Rectal smooth muscle tissue (tissue), 1 donor: ENCODE measurements around the gene BICDL2.

Experiments
- H3K27ac ChIP-seq: one replicate; pipeline ENCODE4 v1.7.0; 2013; ENCODE audit warnings: low read depth, low read length, inconsistent platforms
- H3K27me3 ChIP-seq: one replicate; pipeline ENCODE4 v1.7.0; 2013; ENCODE audit warnings: low read length; ENCODE audit not compliant: control insufficient read depth, insufficient read depth
- H3K36me3 ChIP-seq: one replicate; pipeline ENCODE4 v1.7.0; 2013; ENCODE audit warnings: low read length; ENCODE audit not compliant: control insufficient read depth, insufficient read depth
- H3K4me1 ChIP-seq: one replicate; pipeline ENCODE4 v1.7.0; 2013; ENCODE audit warnings: low read length; ENCODE audit not compliant: control insufficient read depth, insufficient read depth
- H3K4me3 ChIP-seq: one replicate; pipeline ENCODE4 v1.7.0; 2013; ENCODE audit warnings: low read length
- H3K9ac ChIP-seq: one replicate; pipeline ENCODE4 v1.7.0; 2013; ENCODE audit warnings: low read length

The BICDL2 gene

GRCh38 chr16:3051494-3051893 is 14.8 kb upstream of the BICDL2 start:
- Histone ChIP-seq H3K27ac (no peak overlapping the region), H3K36me3 (peaks cover 3% of the 10 kb centered on the region), H3K4me3 (no peak overlapping the region), H3K27me3 (peaks cover 9% of the 10 kb centered on the region), H3K4me1 (no peaks in the 10 kb centered on the region), H3K9ac (no peak overlapping the region)

- Histone ChIP-seq H3K27me3 (peaks cover 12% of the 10 kb centered on the region), H3K27ac (no peak overlapping the region)
Measured at GRCh38 chr16:3051009-3051408, 14.3 kb upstream of the BICDL2 start.

GRCh38 chr16:3050487-3050886 is 13.7 kb upstream of the BICDL2 start:
- H3K36me3 ChIP-seq, result peaks cover 3% of the 10 kb centered on the region
- no peak overlapping the region for H3K27ac ChIP-seq
- peaks cover 15% of the 10 kb centered on the region for H3K27me3 ChIP-seq
- no peak overlapping the region for H3K9ac ChIP-seq
- no peaks in the 10 kb centered on the region for H3K4me1 ChIP-seq
- no peak overlapping the region for H3K4me3 ChIP-seq

More at GRCh38 chr16:3051009-3051408, 14.3 kb upstream of the BICDL2 start:
- Histone ChIP-seq H3K4me1 (no peaks in the 10 kb centered on the region), H3K36me3 (peaks cover 3% of the 10 kb centered on the region), H3K9ac (no peak overlapping the region), H3K4me3 (no peak overlapping the region)

DNA sequence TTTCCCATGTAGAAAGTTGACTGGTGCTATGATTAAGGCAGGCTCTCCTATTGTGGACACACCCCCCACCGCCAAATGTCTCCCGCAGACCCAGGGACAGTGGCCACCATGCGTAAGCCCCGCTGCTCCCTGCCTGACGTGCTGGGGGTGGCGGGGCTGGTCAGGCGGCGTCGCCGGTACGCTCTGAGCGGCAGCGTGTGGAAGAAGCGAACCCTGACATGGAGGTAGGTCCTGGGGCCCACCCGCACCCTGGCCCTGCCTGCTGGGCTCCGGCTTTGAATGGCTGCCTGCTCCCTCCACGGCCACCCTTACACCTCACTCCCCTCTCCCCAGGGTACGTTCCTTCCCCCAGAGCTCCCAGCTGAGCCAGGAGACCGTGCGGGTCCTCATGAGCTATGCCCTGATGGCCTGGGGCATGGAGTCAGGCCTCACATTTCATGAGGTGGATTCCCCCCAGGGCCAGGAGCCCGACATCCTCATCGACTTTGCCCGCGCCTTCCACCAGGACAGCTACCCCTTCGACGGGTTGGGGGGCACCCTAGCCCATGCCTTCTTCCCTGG is 13.3 kb upstream of the BICDL2 start:
- Histone ChIP-seq H3K4me3 (no peak overlapping the region), H3K36me3 (peaks cover 3% of the 10 kb centered on the region), H3K27me3 (peaks cover 18% of the 10 kb centered on the region), H3K9ac (no peak overlapping the region), H3K27ac (no peak overlapping the region), H3K4me1 (no peaks in the 10 kb centered on the region)

DNA sequence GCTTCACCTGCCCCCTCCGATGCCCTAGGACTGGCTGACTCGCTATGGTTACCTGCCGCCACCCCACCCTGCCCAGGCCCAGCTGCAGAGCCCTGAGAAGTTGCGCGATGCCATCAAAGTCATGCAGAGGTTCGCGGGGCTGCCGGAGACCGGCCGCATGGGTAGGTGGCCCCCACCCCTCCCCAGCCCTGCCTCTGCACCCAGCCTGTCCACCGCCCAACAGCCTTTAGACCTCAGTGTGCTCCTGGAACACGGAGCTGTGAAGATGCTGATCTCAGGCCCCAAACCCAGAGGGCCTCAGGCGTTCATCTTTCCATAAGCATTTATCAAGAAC is 10.6 kb upstream of the BICDL2 start:
- Histone ChIP-seq H3K27me3 (peaks cover 18% of the 10 kb centered on the region), H3K4me3 (no peak overlapping the region), H3K4me1 (no peaks in the 10 kb centered on the region), H3K27ac (no peak overlapping the region), H3K9ac (no peak overlapping the region), H3K36me3 (no peaks in the 10 kb centered on the region)

DNA sequence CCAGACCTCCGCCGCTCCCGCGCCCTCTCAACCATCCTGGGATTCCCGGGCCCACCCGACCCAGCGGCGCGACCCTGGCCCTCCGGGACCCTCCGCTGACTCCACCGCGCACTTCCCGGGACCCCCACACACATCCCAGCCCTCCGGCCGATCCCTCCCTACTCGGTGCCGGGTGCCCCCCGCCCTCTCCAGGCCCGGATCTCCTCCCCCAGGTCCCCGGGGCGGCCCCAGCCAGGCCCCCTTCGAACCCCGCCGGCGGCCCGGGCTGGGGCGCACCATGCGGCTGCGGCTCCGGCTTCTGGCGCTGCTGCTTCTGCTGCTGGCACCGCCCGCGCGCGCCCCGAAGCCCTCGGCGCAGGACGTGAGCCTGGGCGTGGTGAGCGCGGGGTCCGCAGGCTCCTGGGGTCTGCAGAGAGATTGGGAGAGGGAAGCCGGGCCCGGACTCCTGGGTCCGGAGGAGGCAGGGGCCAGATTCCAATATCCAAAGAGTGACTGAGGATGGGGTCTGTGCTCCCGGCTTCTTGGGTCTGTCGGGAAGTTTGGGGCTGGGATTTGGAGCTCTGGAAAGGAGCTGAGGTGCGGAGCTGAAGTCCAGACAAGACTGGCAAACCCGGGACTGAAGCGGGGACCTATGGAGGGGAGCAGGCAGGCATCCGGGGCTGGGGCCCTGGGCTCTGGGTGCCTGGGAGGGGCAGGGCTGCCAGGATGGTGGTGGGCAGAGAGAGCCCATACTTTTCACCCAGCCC is 10.1 kb upstream of the BICDL2 start:
- H3K4me3 ChIP-seq, result peak overlapping the region; percentile 33

DNA sequence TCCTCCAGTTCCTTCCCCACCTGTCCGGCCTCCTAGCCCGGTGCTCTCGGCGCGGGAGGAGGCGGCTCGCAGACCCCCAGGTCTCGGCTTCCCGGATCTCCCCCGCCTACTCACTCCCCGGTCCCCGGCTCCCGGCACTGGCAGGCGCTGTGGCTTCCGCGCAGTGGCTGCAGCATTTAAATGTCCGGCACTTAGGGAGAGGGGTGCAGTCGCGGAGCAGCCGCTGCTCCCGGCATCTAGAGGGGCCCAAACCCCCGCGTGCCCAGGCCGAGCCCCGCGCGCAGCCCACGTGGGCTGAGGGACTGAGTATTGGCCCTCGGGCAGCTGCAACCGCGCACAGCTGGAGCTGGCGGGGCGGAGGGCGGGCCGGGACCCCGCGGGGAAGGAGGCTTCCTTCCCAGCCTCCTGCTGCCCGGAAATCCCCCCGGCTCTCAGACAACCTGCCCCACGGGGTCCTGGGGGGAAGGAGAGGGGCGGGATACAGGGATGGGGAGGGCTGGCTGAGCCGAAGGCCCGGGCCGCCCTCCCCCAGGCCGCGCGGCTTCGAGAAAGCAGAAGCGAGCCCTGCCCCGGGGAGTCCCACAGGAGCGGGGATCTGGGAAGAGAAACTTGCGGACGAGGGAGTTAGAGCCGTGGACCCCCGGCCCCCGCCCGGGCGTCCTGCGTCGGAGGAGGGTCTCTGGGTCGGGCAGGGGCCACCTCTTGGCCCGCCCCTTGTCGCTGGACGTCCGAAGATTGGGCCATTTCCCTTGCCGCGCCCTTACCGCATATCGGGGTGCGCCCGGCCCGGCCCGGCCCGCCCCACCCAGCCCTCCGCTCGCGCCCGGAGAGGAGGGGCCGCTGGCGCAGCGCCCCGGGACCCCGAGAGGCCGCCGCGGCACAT is 9.3 kb upstream of the BICDL2 start, which contains the start of gene MMP25:
MMP25 (plus strand) TSS at position 804 of the 883 bp plus-strand sequence. CDS start 357 bp downstream, outside the sequence.
- no peaks in the 10 kb centered on the region for H3K36me3 ChIP-seq
- peak within 1 kb of the TSS; percentile 59 for H3K4me3 ChIP-seq
- no peak within 1 kb of the TSS for H3K27ac ChIP-seq
- no peaks in the 10 kb centered on the region for H3K4me1 ChIP-seq
- no peak within 1 kb of the TSS for H3K9ac ChIP-seq
- H3K27me3 ChIP-seq, result peaks cover 18% of the 10 kb centered on the region

More for the DNA sequence above, 10.1 kb upstream of the BICDL2 start:
- Histone ChIP-seq H3K36me3 (no peaks in the 10 kb centered on the region), H3K9ac (no peak overlapping the region), H3K4me1 (no peaks in the 10 kb centered on the region), H3K27me3 (peaks cover 18% of the 10 kb centered on the region), H3K27ac (no peak overlapping the region)

DNA sequence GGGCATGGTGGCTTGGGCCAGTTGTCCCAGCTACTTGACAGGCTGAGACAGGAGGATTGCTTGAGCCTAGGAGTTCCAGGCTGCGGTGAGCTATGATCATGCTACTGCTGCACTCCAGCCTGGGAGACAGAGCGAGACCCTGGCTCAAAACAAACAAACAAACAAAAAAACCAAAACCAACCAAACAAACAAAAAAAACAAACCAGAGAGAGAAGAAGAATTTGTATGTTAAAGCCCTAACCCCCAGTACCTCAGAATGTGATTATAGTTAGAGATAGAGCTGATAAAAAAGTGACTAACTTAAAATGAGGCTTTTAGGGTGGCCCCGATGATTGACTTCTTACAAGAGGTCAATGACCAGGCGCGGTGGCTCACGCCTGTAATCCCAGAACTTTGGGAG is 8.0 kb upstream of the BICDL2 start:
- no peak overlapping the region for H3K27ac ChIP-seq
- H3K27me3 ChIP-seq, result peaks cover 18% of the 10 kb centered on the region

GRCh38 chr16:3042376-3042775 is 5.6 kb upstream of the BICDL2 start:
- Histone ChIP-seq H3K9ac (no peak overlapping the region), H3K4me3 (no peak overlapping the region), H3K27me3 (peaks cover 23% of the 10 kb centered on the region), H3K36me3 (no peaks in the 10 kb centered on the region), H3K27ac (no peak overlapping the region), H3K4me1 (no peaks in the 10 kb centered on the region)

More for the DNA sequence above, 8.0 kb upstream of the BICDL2 start:
- no peaks in the 10 kb centered on the region for H3K4me1 ChIP-seq
- H3K36me3 ChIP-seq, result no peaks in the 10 kb centered on the region
- no peak overlapping the region for H3K4me3 ChIP-seq
- no peak overlapping the region for H3K9ac ChIP-seq

DNA sequence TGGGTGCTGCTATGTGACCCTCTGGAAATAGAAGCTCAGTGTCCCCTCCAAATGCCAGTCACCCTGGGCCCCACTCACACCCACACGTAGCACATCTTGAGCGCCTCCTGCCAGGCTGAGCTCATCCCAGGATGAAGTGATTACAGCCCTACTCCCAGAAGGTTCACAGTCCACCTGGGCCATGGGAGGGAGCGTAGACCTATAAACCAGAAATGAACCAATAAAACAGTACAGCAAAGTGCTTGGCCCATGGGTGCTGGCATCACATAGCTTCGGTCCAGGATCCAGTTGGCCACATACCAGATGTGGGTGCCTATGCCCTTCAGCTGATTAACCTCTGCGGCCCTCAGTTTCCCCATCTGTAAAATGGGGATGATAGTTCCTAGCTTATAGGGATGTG is 2.2 kb upstream of the BICDL2 start:
- Histone ChIP-seq H3K27me3 (peaks cover 12% of the 10 kb centered on the region), H3K27ac (no peak overlapping the region)

GRCh38 chr16:3038256-3038655 is 1.5 kb upstream of the BICDL2 start:
- Histone ChIP-seq H3K4me1 (no peaks in the 10 kb centered on the region), H3K27ac (no peak overlapping the region), H3K27me3 (peaks cover 12% of the 10 kb centered on the region), H3K36me3 (no peaks in the 10 kb centered on the region), H3K9ac (no peak overlapping the region), H3K4me3 (no peak overlapping the region)

More for the DNA sequence above, 2.2 kb upstream of the BICDL2 start:
- no peak overlapping the region for H3K4me3 ChIP-seq
- no peak overlapping the region for H3K9ac ChIP-seq
- no peaks in the 10 kb centered on the region for H3K36me3 ChIP-seq
- no peaks in the 10 kb centered on the region for H3K4me1 ChIP-seq

- Histone ChIP-seq H3K27me3 (peaks cover 12% of the 10 kb centered on the region), H3K4me3 (peak overlapping the region; percentile 49), H3K27ac (no peak overlapping the region), H3K4me1 (no peaks in the 10 kb centered on the region), H3K9ac (no peak overlapping the region), H3K36me3 (no peaks in the 10 kb centered on the region)
Measured at GRCh38 chr16:3035972-3036725, 595 bp downstream of the BICDL2 start.
